Adrenal gland (tissue), 5 donors: ENCODE measurements around the gene CEP95.

Experiments used
- CTCF ChIP-seq, 6 experiments: fragments of 450-650 bp in 4 of 6; fragments of 200-600 bp in 2 of 6; sonication (generic) in 1 of 6; IDR thresholded peaks; 1 replicate in 5 of 6; 2 replicates in 1 of 6; pipeline versions ENCODE4 v1.5.1 to v1.8.0; 2016 to 2021; ENCODE audit warnings: antibody characterized with exemption in 6 of 6, mild to moderate bottlenecking in 2 of 6, moderate library complexity in 1 of 6
- POLR2A ChIP-seq, 2 donors: fragments of 450-650 bp; IDR thresholded peaks; one replicate each; pipeline ENCODE4 v1.6.1; 2017; ENCODE audit warnings: antibody characterized with exemption in 2 of 2, mild to moderate bottlenecking in 2 of 2, moderate library complexity in 1 of 2
- donor health status: DM: no; HTN: no; CAD: no.

- TF ChIP-seq CTCF (IDR thresholded peaks at IDR 0.05) (peak in 5 of 6 experiments; percentile 32 to 53 (median 39)), POLR2A (IDR thresholded peaks at IDR 0.05) (no peak)
Observed at GRCh38 chr17:64507413-64507782, 621 bp downstream of the CEP95 start.
